Neural cell (in vitro differentiated cells): ENCODE measurements around the gene SPPL2A. TPM values are rescaled to one million over a fixed set of nuclear protein-coding genes. Genes with fewer than 3 reads are reported as not detected.

ENCODE experiments used
- H2AFZ ChIP-seq: fragments of 200-600, 300-800 bp; sonication (generic), shearing (Covaris generic); 2 replicates; pipeline ENCODE4 v1.6.0; 2014; ENCODE audit warnings: low read depth, mild to moderate bottlenecking, antibody characterized with exemption, low read length, moderate library complexity
- H3F3A ChIP-seq: fragments of 200-600 bp; shearing (Covaris generic); 2 replicates; pipeline ENCODE4 v1.6.1; 2016; ENCODE audit warnings: mild to moderate bottlenecking, moderate library complexity, mixed read lengths, antibody characterized with exemption, low read length; ENCODE audit not compliant: insufficient read depth, poor library complexity, severe bottlenecking
- H3K27ac ChIP-seq: fragments of 200-600, 300-800 bp; sonication (generic), shearing (Covaris generic); 2 replicates; pipeline ENCODE4 v1.5.1; 2014; ENCODE audit warnings: mild to moderate bottlenecking, low read length, moderate library complexity
- H3K27me3 ChIP-seq: fragments of 300-800, 200-600 bp; sonication (generic), shearing (Covaris generic); 2 replicates; pipeline ENCODE4 v1.6.0; 2014; ENCODE audit warnings: mild to moderate bottlenecking, low read depth, low read length, moderate library complexity; ENCODE audit not compliant: insufficient read depth
- H3K36me3 ChIP-seq: fragments of 300-800, 200-600 bp; sonication (generic), shearing (Covaris generic); 2 replicates; pipeline ENCODE4 v1.5.1; 2014; ENCODE audit warnings: mild to moderate bottlenecking, antibody characterized with exemption, low read length, moderate library complexity; ENCODE audit not compliant: insufficient read depth
- H3K4me2 ChIP-seq: fragments of 300-800, 200-600 bp; sonication (generic), shearing (Covaris generic); 2 replicates; pipeline ENCODE4 v1.6.0; 2014; ENCODE audit warnings: mild to moderate bottlenecking, low read length
- H3K4me3 ChIP-seq: fragments of 300-800, 200-600 bp; sonication (generic), shearing (Covaris generic); 2 replicates; pipeline ENCODE4 v1.5.1; 2014; ENCODE audit warnings: mild to moderate bottlenecking, low read length, moderate library complexity
- H3K79me2 ChIP-seq: fragments of 200-600 bp; shearing (Covaris generic); replicated peaks from 2 replicates; pipeline ENCODE4 v1.6.0; 2014; ENCODE audit warnings: mild to moderate bottlenecking, low read length, moderate library complexity; ENCODE audit not compliant: insufficient read depth
- H3K9ac ChIP-seq: fragments of 300-800, 200-600 bp; sonication (generic), shearing (Covaris generic); 2 replicates; pipeline ENCODE4 v1.6.1; 2016; ENCODE audit warnings: mild to moderate bottlenecking, low read length, mixed read lengths
- H3K9me2 ChIP-seq: fragments of 200-600 bp; shearing (Covaris generic); 2 replicates; pipeline ENCODE4 v1.6.1; 2016; ENCODE audit warnings: mild to moderate bottlenecking, low read length, mixed read lengths; ENCODE audit not compliant: insufficient read depth
- H3K9me3 ChIP-seq: fragments of 200-600, 300-800 bp; sonication (generic), shearing (Covaris generic); 2 replicates; pipeline ENCODE4 v1.6.1; 2016; ENCODE audit warnings: mild to moderate bottlenecking, mixed run types, low read length, moderate library complexity, mixed read lengths
- H4K20me1 ChIP-seq: fragments of 200-600 bp; shearing (Covaris generic); 2 replicates; pipeline ENCODE4 v1.6.1; 2016; ENCODE audit warnings: mild to moderate bottlenecking, mixed run types; ENCODE audit not compliant: insufficient read depth
- CTCF ChIP-seq: fragments of 450-650 bp; IDR thresholded peaks from 2 replicates; pipeline ENCODE4 v1.5.1; 2014; ENCODE audit warnings: antibody characterized with exemption, mild to moderate bottlenecking, moderate library complexity; ENCODE audit not compliant: poor library complexity, severe bottlenecking
- EP300 ChIP-seq: fragments of 450-650 bp; conservative IDR thresholded peaks from 2 replicates; pipeline ENCODE4 v1.6.1; 2014; ENCODE audit warnings: antibody characterized with exemption, mild to moderate bottlenecking, moderate library complexity; ENCODE audit not compliant: poor library complexity, severe bottlenecking
- EZH2 ChIP-seq: fragments of 200-600, 300-800 bp; shearing (Covaris generic), sonication (generic); IDR thresholded peaks from 2 replicates; pipeline ENCODE4 v1.6.1; 2014; ENCODE audit warnings: antibody characterized with exemption, low read length, borderline replicate concordance, mild to moderate bottlenecking; ENCODE audit not compliant: insufficient read depth, poor library complexity, severe bottlenecking
- MXI1 ChIP-seq: fragments of 450-650 bp; conservative IDR thresholded peaks from 2 replicates; pipeline ENCODE4 v1.6.1; 2014; ENCODE audit warnings: antibody characterized with exemption, mild to moderate bottlenecking; ENCODE audit not compliant: poor library complexity, severe bottlenecking
- POLR2AphosphoS5 ChIP-seq: IDR thresholded peaks from 2 replicates; pipeline ENCODE4 v1.6.1; 2012
- RAD21 ChIP-seq: fragments of 450-650 bp; conservative IDR thresholded peaks from 2 replicates; pipeline ENCODE4 v1.6.1; 2014; ENCODE audit warnings: antibody characterized with exemption, mild to moderate bottlenecking, moderate library complexity
- REST ChIP-seq: IDR thresholded peaks from 2 replicates; pipeline ENCODE4 v1.6.1; 2012; ENCODE audit warnings: borderline replicate concordance
- SMC3 ChIP-seq: fragments of 450-650 bp; conservative IDR thresholded peaks from 2 replicates; pipeline ENCODE4 v1.6.1; 2014; ENCODE audit warnings: antibody characterized with exemption, mild to moderate bottlenecking, moderate library complexity; ENCODE audit not compliant: poor library complexity
- TAF1 ChIP-seq: IDR thresholded peaks from 2 replicates; pipeline ENCODE4 v1.6.1; 2012; ENCODE audit warnings: low read depth
- polyA plus RNA-seq: library from polyadenylated mRNA; depleted of rRNA; stranded (reverse); fragments of >200 nt; gene quantifications from 2 replicates; pipeline ENCODE4 v1.2.3, GENCODE V29; 2014

SPPL2A gene
- polyA plus RNA-seq, 1 donor from 2014 or later: 29.9 TPM

GRCh38 chr15:50740955-50741354 is 24.6 kb downstream of the SPPL2A start:
- H4K20me1 ChIP-seq: no peaks in the 10 kb centered on the region
- H3F3A ChIP-seq: no peaks in the 10 kb centered on the region
- TF ChIP-seq CTCF (no peak), TAF1 (no peak), SMC3 (no peak), REST (no peak), MXI1 (no peak), EP300 (no peak), POLR2AphosphoS5 (no peak), EZH2 (no peak), RAD21 (no peak)
- H3K9ac ChIP-seq: no peak overlapping the region
- peaks cover 2% of the 10 kb centered on the region for H3K36me3 ChIP-seq
- no peaks in the 10 kb centered on the region for H3K9me2 ChIP-seq
- H3K79me2 ChIP-seq: no peaks in the 10 kb centered on the region
- no peak overlapping the region for H3K4me3 ChIP-seq
- H3K9me3 ChIP-seq: no peaks in the 10 kb centered on the region
- H3K27ac ChIP-seq: no peak overlapping the region
- H2AFZ ChIP-seq: no peak overlapping the region
- H3K4me2 ChIP-seq: no peak overlapping the region
- H3K27me3 ChIP-seq: no peaks in the 10 kb centered on the region

GRCh38 chr15:50736823-50737222 is 28.7 kb downstream of the SPPL2A start:
- no peak overlapping the region for H3K27ac ChIP-seq
- no peaks in the 10 kb centered on the region for H4K20me1 ChIP-seq
- H3K4me2 ChIP-seq: no peak overlapping the region
- no peak for TF ChIP-seq EP300
- TF ChIP-seq CTCF: no peak
- no peak for TF ChIP-seq EZH2
- no peak for TF ChIP-seq POLR2AphosphoS5
- no peak for TF ChIP-seq RAD21
- no peak for TF ChIP-seq REST
- TF ChIP-seq TAF1: no peak
- TF ChIP-seq MXI1: no peak
- TF ChIP-seq SMC3: no peak
- H3K36me3 ChIP-seq: peaks cover 14% of the 10 kb centered on the region
- H3K4me3 ChIP-seq: no peak overlapping the region
- H3K9me2 ChIP-seq: no peaks in the 10 kb centered on the region
- H3K9me3 ChIP-seq: no peaks in the 10 kb centered on the region
- no peak overlapping the region for H2AFZ ChIP-seq
- no peaks in the 10 kb centered on the region for H3K27me3 ChIP-seq
- no peaks in the 10 kb centered on the region for H3F3A ChIP-seq
- H3K79me2 ChIP-seq: no peaks in the 10 kb centered on the region
- H3K9ac ChIP-seq: no peak overlapping the region
